HepG2 (cell line): ENCODE data around the gene MBTD1. TPM values are rescaled to one million over a fixed set of nuclear protein-coding genes. Genes with fewer than 3 reads are reported as not detected.
A peak's percentile ranks its signal among the peaks of the same experiment; 100 is the strongest.

ENCODE experiments used
- CAMTA2 ChIP-seq: sonication (generic); formaldehyde crosslinking; IDR thresholded peaks from 2 replicates; pipeline ENCODE4 v1.4.0; 2020; ENCODE audit warnings: mild to moderate bottlenecking, missing genetic modification reagents, borderline replicate concordance
- FOXA3 ChIP-seq: IDR thresholded peaks from 2 replicates; pipeline ENCODE4 v1.6.1; 2016; ENCODE audit warnings: missing genetic modification reagents, missing compliant biosample characterization
- IKZF4 ChIP-seq: sonication (generic); formaldehyde crosslinking; IDR thresholded peaks from 2 replicates; pipeline ENCODE4 v1.5.1; 2020; ENCODE audit warnings: borderline replicate concordance, mild to moderate bottlenecking, low read depth, missing genetic modification reagents; ENCODE audit errors: not compliant biosample characterization
- NFE2 ChIP-seq: sonication (generic); formaldehyde crosslinking; IDR thresholded peaks from 2 replicates; pipeline ENCODE4 v1.4.0; 2020; ENCODE audit warnings: missing genetic modification reagents
- PREB ChIP-seq: sonication (generic); formaldehyde crosslinking; IDR thresholded peaks from 2 replicates; pipeline ENCODE4 v1.4.0; 2020; ENCODE audit warnings: missing genetic modification reagents
- USF2 ChIP-seq, 2 experiments: sonication (generic) in 1 of 2; formaldehyde crosslinking in 1 of 2; IDR thresholded peaks; 2 replicates each; pipeline versions ENCODE4 v1.5.1 to v1.6.1; 2011 to 2020; ENCODE audit warnings: borderline replicate concordance in 1 of 2, low read depth in 1 of 2, low read length in 1 of 2, mild to moderate bottlenecking in 1 of 2, missing genetic modification reagents in 1 of 2, moderate library complexity in 1 of 2
- XRCC5 ChIP-seq: fragments of 200-400 bp; formaldehyde crosslinking; optimal IDR thresholded peaks from 2 replicates; pipeline ENCODE3; 2017; ENCODE audit warnings: mild to moderate bottlenecking, low read length
- ZBTB43 ChIP-seq: sonication (generic); formaldehyde crosslinking; conservative IDR thresholded peaks from 2 replicates; pipeline ENCODE4 v1.4.0; 2020; ENCODE audit warnings: missing genetic modification reagents
- ZFP82 ChIP-seq: sonication (generic); formaldehyde crosslinking; IDR thresholded peaks from 2 replicates; pipeline ENCODE4 v1.5.1; 2020; ENCODE audit warnings: mild to moderate bottlenecking, missing genetic modification reagents, borderline replicate concordance
- ZMAT5 ChIP-seq: sonication (generic); formaldehyde crosslinking; IDR thresholded peaks from 2 replicates; pipeline ENCODE4 v1.5.0; 2020; ENCODE audit warnings: mild to moderate bottlenecking, low read depth, missing genetic modification reagents, borderline replicate concordance
- ZNF557 ChIP-seq: sonication (generic); formaldehyde crosslinking; IDR thresholded peaks from 2 replicates; pipeline ENCODE4 v1.4.0; 2020; ENCODE audit warnings: missing genetic modification reagents
- ZNF770 ChIP-seq: sonication (generic); formaldehyde crosslinking; IDR thresholded peaks from 2 replicates; pipeline ENCODE4 v1.5.0; 2020; ENCODE audit warnings: mild to moderate bottlenecking, missing genetic modification reagents
- polyA plus RNA-seq, 8 experiments: library from polyadenylated mRNA; depleted of rRNA in 3 of 8; stranded (reverse) in 7 of 8; unstranded in 1 of 8; fragments of >200 nt; fragmentation: Illumina TruSeq in 4 of 8; extraction: Trizol in 4 of 8; gene quantifications; 2 replicates each; pipeline versions ENCODE4 v1.2.1 to v1.2.3, GENCODE V29; 2011 to 2016; ENCODE audit warnings: low read depth in 4 of 8, missing spikeins in 1 of 8, mixed read lengths in 1 of 8; ENCODE audit not compliant: insufficient read depth in 1 of 8
- total RNA-seq, 5 experiments: library from RNA; depleted of rRNA; stranded (reverse); fragments of >200 nt; fragmentation: Illumina TruSeq; extraction: Trizol; gene quantifications; 2 replicates each; pipeline ENCODE4 v1.2.3, GENCODE V29; 2016; ENCODE audit warnings: low read depth in 1 of 5
- TF ChIP-seq, protein P1 (sequence below): sonication (generic); formaldehyde crosslinking; IDR thresholded peaks from 2 replicates; pipeline ENCODE4 v1.9.0; 2021; ENCODE audit warnings: missing genetic modification reagents, borderline replicate concordance
- TF ChIP-seq, protein P2 (sequence below): sonication (generic); formaldehyde crosslinking; IDR thresholded peaks from 2 replicates; pipeline ENCODE4 v1.5.1; 2020; ENCODE audit warnings: mild to moderate bottlenecking, moderate library complexity, missing genetic modification reagents
- TF ChIP-seq, protein P3 (sequence below): sonication (generic); IDR thresholded peaks from 2 replicates; pipeline ENCODE4 v1.6.1; 2016; ENCODE audit warnings: low read depth, borderline replicate concordance

Gene MBTD1
- total and polyA plus RNA-seq, 2 of the 13 experiments (the other 11 are each of a cell fraction or from before 2014, with no cell fraction given) = 20.9 TPM

GRCh38 chr17:51153210-51154072 is 106.4 kb downstream of the MBTD1 start, which contains the start of gene NME1 (continued):
- TF ChIP-seq ZBTB43 (CRISPR knock-in tag) (peak; percentile 84), USF2 (IDR thresholded peaks at IDR 0.05; ENCODE audit: low read depth, low read length) (peak; percentile 77), USF2 (CRISPR knock-in tag; IDR thresholded peaks at IDR 0.05; ENCODE audit: borderline replicate concordance) (peak; percentile 92; the same call in 1 of the 2 replicates), IKZF4 (CRISPR knock-in tag) (peak; percentile 95), ZNF557 (CRISPR knock-in tag) (peak; percentile 97), FOXA3 (CRISPR knock-in tag) (peak; percentile 90), XRCC5 (peak; percentile 100), ZNF770 (CRISPR knock-in tag) (peak; percentile 82), PREB (peak; percentile 90), CAMTA2 (CRISPR knock-in tag) (peak; percentile 27; the same call in 1 of the 2 replicates), ZFP82 (CRISPR knock-in tag) (peak; percentile 100), ZMAT5 (CRISPR knock-in tag) (no peak; the same call in 1 of the 2 replicates), NFE2 (CRISPR knock-in tag) (peak; percentile 76)
- TF ChIP-seq, protein P1, sequence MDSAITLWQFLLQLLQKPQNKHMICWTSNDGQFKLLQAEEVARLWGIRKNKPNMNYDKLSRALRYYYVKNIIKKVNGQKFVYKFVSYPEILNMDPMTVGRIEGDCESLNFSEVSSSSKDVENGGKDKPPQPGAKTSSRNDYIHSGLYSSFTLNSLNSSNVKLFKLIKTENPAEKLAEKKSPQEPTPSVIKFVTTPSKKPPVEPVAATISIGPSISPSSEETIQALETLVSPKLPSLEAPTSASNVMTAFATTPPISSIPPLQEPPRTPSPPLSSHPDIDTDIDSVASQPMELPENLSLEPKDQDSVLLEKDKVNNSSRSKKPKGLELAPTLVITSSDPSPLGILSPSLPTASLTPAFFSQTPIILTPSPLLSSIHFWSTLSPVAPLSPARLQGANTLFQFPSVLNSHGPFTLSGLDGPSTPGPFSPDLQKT (CRISPR knock-in tag) = 0 out of 2 replicates have a peak, but pooled peaks have one; percentile 49
- TF ChIP-seq, protein P2, sequence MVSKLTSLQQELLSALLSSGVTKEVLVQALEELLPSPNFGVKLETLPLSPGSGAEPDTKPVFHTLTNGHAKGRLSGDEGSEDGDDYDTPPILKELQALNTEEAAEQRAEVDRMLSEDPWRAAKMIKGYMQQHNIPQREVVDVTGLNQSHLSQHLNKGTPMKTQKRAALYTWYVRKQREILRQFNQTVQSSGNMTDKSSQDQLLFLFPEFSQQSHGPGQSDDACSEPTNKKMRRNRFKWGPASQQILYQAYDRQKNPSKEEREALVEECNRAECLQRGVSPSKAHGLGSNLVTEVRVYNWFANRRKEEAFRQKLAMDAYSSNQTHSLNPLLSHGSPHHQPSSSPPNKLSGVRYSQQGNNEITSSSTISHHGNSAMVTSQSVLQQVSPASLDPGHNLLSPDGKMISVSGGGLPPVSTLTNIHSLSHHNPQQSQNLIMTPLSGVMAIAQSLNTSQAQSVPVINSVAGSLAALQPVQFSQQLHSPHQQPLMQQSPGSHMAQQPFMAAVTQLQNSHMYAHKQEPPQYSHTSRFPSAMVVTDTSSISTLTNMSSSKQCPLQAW = peak; percentile 98
- TF ChIP-seq, protein P3, sequence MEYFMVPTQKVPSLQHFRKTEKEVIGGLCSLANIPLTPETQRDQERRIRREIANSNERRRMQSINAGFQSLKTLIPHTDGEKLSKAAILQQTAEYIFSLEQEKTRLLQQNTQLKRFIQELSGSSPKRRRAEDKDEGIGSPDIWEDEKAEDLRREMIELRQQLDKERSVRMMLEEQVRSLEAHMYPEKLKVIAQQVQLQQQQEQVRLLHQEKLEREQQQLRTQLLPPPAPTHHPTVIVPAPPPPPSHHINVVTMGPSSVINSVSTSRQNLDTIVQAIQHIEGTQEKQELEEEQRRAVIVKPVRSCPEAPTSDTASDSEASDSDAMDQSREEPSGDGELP = no peak; the same call in 1 of the 2 replicates
